H9 (cell line): ENCODE data around the gene GFY. TPM values are rescaled to one million over a fixed set of nuclear protein-coding genes. Genes with fewer than 3 reads are reported as not detected.

Experiments
- DNase-seq: peaks from one replicate; pipeline ENCODE4 v3.0.0-alpha.2; 2017
- H2AFZ ChIP-seq: one replicate; pipeline ENCODE4 v1.6.1; 2013; ENCODE audit warnings: mild to moderate bottlenecking, low read length, control low read depth, moderate library complexity
- H2AK5ac ChIP-seq: 2 replicates; pipeline ENCODE4 v1.6.1; 2013; ENCODE audit warnings: low read length, control low read depth, mixed read lengths; ENCODE audit not compliant: insufficient read length
- H2BK120ac ChIP-seq: one replicate; pipeline ENCODE4 v1.6.1; 2013; ENCODE audit warnings: low read depth, mild to moderate bottlenecking, low read length, control low read depth, inconsistent platforms; ENCODE audit not compliant: poor library complexity, severe bottlenecking
- H2BK12ac ChIP-seq: 2 replicates; pipeline ENCODE4 v1.6.1; 2013; ENCODE audit warnings: low read length, control low read depth, mixed read lengths, low read depth; ENCODE audit not compliant: insufficient read length
- H2BK15ac ChIP-seq: 2 replicates; pipeline ENCODE4 v1.6.1; 2013; ENCODE audit warnings: low read depth, low read length, control low read depth
- H2BK20ac ChIP-seq: one replicate; pipeline ENCODE4 v1.6.1; 2013; ENCODE audit warnings: low read depth, mild to moderate bottlenecking, low read length, control low read depth, inconsistent platforms; ENCODE audit not compliant: poor library complexity, severe bottlenecking
- H2BK5ac ChIP-seq: 2 replicates; pipeline ENCODE4 v1.6.1; 2013; ENCODE audit warnings: low read length, control low read depth, mixed read lengths; ENCODE audit not compliant: insufficient read length
- H3K14ac ChIP-seq: 2 replicates; pipeline ENCODE4 v1.6.1; 2013; ENCODE audit warnings: low read length, control low read depth; ENCODE audit not compliant: insufficient read depth
- H3K18ac ChIP-seq: 2 replicates; pipeline ENCODE4 v1.6.1; 2013; ENCODE audit warnings: low read depth, mild to moderate bottlenecking, mixed read lengths, low read length, control low read depth; ENCODE audit not compliant: insufficient read length
- H3K23ac ChIP-seq: 2 replicates; pipeline ENCODE4 v1.6.1; 2013; ENCODE audit warnings: low read length, control low read depth, mixed read lengths, low read depth; ENCODE audit not compliant: insufficient read length
- H3K23me2 ChIP-seq: 2 replicates; pipeline ENCODE4 v1.6.1; 2013; ENCODE audit warnings: low read depth, mild to moderate bottlenecking, mixed read lengths, low read length, control low read depth; ENCODE audit not compliant: insufficient read length, poor library complexity, severe bottlenecking
- H3K27ac ChIP-seq: 2 replicates; pipeline ENCODE4 v1.5.1; 2013; ENCODE audit warnings: low read length, control low read depth, mixed read lengths, low read depth; ENCODE audit not compliant: insufficient read length
- H3K27me3 ChIP-seq: 2 replicates; pipeline ENCODE4 v1.6.1; 2013; ENCODE audit warnings: low read length, control low read depth, inconsistent platforms; ENCODE audit not compliant: insufficient read depth
- H3K4ac ChIP-seq: 2 replicates; pipeline ENCODE4 v1.6.1; 2013; ENCODE audit warnings: low read depth, mild to moderate bottlenecking, control low read depth, inconsistent platforms, low read length, moderate library complexity
- H3K4me1 ChIP-seq: 2 replicates; pipeline ENCODE4 v1.6.1; 2013; ENCODE audit warnings: low read length, control low read depth, inconsistent platforms; ENCODE audit not compliant: insufficient read depth
- H3K4me2 ChIP-seq: 2 replicates; pipeline ENCODE4 v1.6.1; 2013; ENCODE audit warnings: low read length, control low read depth, mixed read lengths; ENCODE audit not compliant: insufficient read length, insufficient read depth
- H3K56ac ChIP-seq: 2 replicates; pipeline ENCODE4 v1.6.1; 2013; ENCODE audit warnings: low read depth, mild to moderate bottlenecking, mixed read lengths, low read length, control low read depth; ENCODE audit not compliant: insufficient read length
- H3K79me1 ChIP-seq: 2 replicates; pipeline ENCODE4 v1.6.1; 2013; ENCODE audit warnings: low read depth, mild to moderate bottlenecking, moderate library complexity, low read length, control low read depth, inconsistent platforms; ENCODE audit not compliant: insufficient read depth, poor library complexity, severe bottlenecking
- H3K79me2 ChIP-seq: 2 replicates; pipeline ENCODE4 v1.6.1; 2013; ENCODE audit warnings: low read length, control low read depth, inconsistent platforms; ENCODE audit not compliant: insufficient read depth
- H3K9ac ChIP-seq: 2 replicates; pipeline ENCODE4 v1.6.1; 2013; ENCODE audit warnings: low read length, control low read depth, mixed read lengths; ENCODE audit not compliant: insufficient read length; ENCODE audit errors: extremely low read depth
- H3K9me3 ChIP-seq: one replicate; pipeline ENCODE4 v1.6.1; 2013; ENCODE audit warnings: low read depth, low read length, inconsistent platforms; ENCODE audit not compliant: control insufficient read depth
- H3T11ph ChIP-seq: one replicate; pipeline ENCODE4 v1.6.1; 2013; ENCODE audit warnings: mild to moderate bottlenecking, low read length, control low read depth, inconsistent platforms
- H4K20me1 ChIP-seq: one replicate; pipeline ENCODE4 v1.6.1; 2013; ENCODE audit not compliant: control insufficient read depth, insufficient read length, insufficient read depth
- H4K5ac ChIP-seq: 2 replicates; pipeline ENCODE4 v1.6.1; 2013; ENCODE audit warnings: low read depth, mild to moderate bottlenecking, mixed read lengths, low read length, control low read depth; ENCODE audit not compliant: insufficient read length
- H4K8ac ChIP-seq: replicated peaks from 2 replicates; pipeline ENCODE4 v1.6.1; 2013; ENCODE audit warnings: low read length, control low read depth, mixed read lengths, low read depth; ENCODE audit not compliant: insufficient read length
- H4K91ac ChIP-seq: 2 replicates; pipeline ENCODE4 v1.6.1; 2013; ENCODE audit warnings: low read depth, mild to moderate bottlenecking, moderate library complexity, mixed read lengths, low read length, control low read depth; ENCODE audit not compliant: insufficient read length
- H3K27ac Mint-ChIP-seq, 3 experiments: 2 replicates in 2 of 3; 3 replicates in 1 of 3; pipeline ENCODE4 v1.8.0; 2020 to 2021; ENCODE audit warnings: mixed read lengths in 3 of 3, mild to moderate bottlenecking in 1 of 3, moderate library complexity in 1 of 3
- H3K27me3 Mint-ChIP-seq: 2 replicates; pipeline ENCODE4 v1.8.0; 2021; ENCODE audit warnings: low read depth, mild to moderate bottlenecking, moderate library complexity, mixed read lengths
- H3K36me3 Mint-ChIP-seq, 3 experiments: 2 replicates in 2 of 3; 3 replicates in 1 of 3; pipeline ENCODE4 v1.8.0; 2020 to 2021; ENCODE audit warnings: low read depth in 3 of 3, mixed read lengths in 3 of 3; ENCODE audit not compliant: insufficient read depth in 1 of 3
- H3K4me1 Mint-ChIP-seq, 2 experiments: 2 replicates each; pipeline ENCODE4 v1.8.0; 2020; ENCODE audit warnings: mixed read lengths in 2 of 2
- H3K4me3 Mint-ChIP-seq, 2 experiments: 2 replicates in 1 of 2; 3 replicates in 1 of 2; pipeline ENCODE4 v1.8.0; 2020 to 2021; ENCODE audit warnings: mild to moderate bottlenecking in 2 of 2, mixed read lengths in 2 of 2, moderate library complexity in 1 of 2
- H3K9me3 Mint-ChIP-seq, 2 experiments: 2 replicates in 1 of 2; 3 replicates in 1 of 2; pipeline ENCODE4 v1.8.0; 2020; ENCODE audit warnings: mild to moderate bottlenecking in 2 of 2, mixed read lengths in 2 of 2, moderate library complexity in 1 of 2
- WGBS: extraction: QIAGEN DNeasy Blood & Tissue Kit; methylation state at CpG from one replicate; pipeline ENCODE4 v1.1.7; 2013; ENCODE audit warnings: missing lambda C conversion rate, low lambda C conversion rate, mixed read lengths; ENCODE audit not compliant: insufficient read length; ENCODE audit errors: extremely low coverage; 5-methylcytosine and 5-hydroxymethylcytosine counted together
- total RNA-seq: library from RNA; stranded (reverse); gene quantifications from 2 replicates; pipeline ENCODE4 v1.2.1, GENCODE V29; 2021
- TF ChIP-seq, protein P1 (sequence below): fragments of 200-600 bp; sonication (generic); conservative IDR thresholded peaks from 3 replicates; pipeline ENCODE4 v1.8.0; 2021; ENCODE audit warnings: antibody characterized with exemption, mild to moderate bottlenecking

GFY gene
- total RNA-seq, 1 experiment from 2014 or later: 1.3 TPM

DNA sequence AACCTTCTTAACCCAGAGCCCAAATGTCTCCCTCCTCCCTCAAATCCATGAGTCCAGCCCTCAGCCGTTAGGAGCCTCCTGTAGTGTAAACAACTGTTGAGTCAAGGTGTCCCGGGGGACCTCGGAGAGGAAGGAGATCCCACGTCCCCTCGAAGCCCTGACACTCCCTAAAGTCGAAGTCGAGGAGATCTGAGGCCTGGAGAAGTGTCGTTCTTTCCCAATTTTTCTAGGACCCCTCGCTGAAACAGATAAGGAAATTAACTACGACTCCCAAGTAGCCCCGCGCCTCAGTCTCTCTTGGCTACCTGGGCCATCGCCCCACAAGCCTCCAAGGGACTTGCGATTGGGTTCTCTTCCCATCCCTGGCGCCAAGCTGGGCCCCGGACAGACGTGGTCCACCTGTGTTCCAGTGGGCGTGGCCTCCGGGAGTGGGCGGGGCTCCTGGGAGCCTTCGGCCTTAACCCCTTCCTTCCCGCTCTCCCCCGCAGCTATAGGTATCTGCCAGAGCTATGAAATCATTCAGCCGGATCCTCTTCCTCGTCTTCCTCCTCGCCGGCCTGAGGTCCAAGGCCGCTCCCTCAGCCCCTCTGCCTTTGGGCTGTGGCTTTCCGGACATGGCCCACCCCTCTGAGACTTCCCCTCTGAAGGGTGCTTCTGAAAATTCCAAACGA lies 869 bp downstream of the GFY start:
- H3K4me3 Mint-ChIP-seq: peak overlapping the region; percentile 54 to 75

More for the DNA sequence above, 869 bp downstream of the GFY start:
- no peak overlapping the region for H3K14ac ChIP-seq
- peak overlapping the region in 1 of 3 experiments; percentile 87; a peak in 2 of 7 replicates for H3K27ac Mint-ChIP-seq
- H3K23ac ChIP-seq: no peak overlapping the region
- H3T11ph ChIP-seq: no peak overlapping the region
- peak overlapping the region; percentile 7 for H3K4me2 ChIP-seq
- H3K9me3 ChIP-seq: no peaks in the 10 kb centered on the region
- no peak overlapping the region for H2BK5ac ChIP-seq
- no peak overlapping the region for H2AFZ ChIP-seq
- peaks cover 32% of the 10 kb centered on the region; the same call in 1 of the 2 replicates for H3K27me3 ChIP-seq
- no peak overlapping the region for H2BK120ac ChIP-seq
- no peaks in the 10 kb centered on the region for H3K79me2 ChIP-seq
- H3K9ac ChIP-seq: no peak overlapping the region
- peaks cover 57 to 77% of the 10 kb centered on the region in 2 experiments for H3K4me1 Mint-ChIP-seq
- peaks cover 86% of the 10 kb centered on the region for H3K27me3 Mint-ChIP-seq
- H4K8ac ChIP-seq: no peak overlapping the region
- no peaks in the 10 kb centered on the region for H3K79me1 ChIP-seq
- peak; percentile 96 for DNase-seq
- no peak overlapping the region for H3K4ac ChIP-seq
- H2BK15ac ChIP-seq: no peak overlapping the region
- no peak overlapping the region for H4K91ac ChIP-seq
- H4K20me1 ChIP-seq: no peaks in the 10 kb centered on the region
- H4K5ac ChIP-seq: no peak overlapping the region
- H3K4me1 ChIP-seq: peaks cover 2% of the 10 kb centered on the region
- no peak overlapping the region for H2BK20ac ChIP-seq
- peaks cover 0 to 6% (median 2%) of the 10 kb centered on the region in 3 experiments; a peak in 4 of 7 replicates for H3K36me3 Mint-ChIP-seq
- no peak overlapping the region for H3K18ac ChIP-seq
- no peak overlapping the region for H2AK5ac ChIP-seq
- H3K56ac ChIP-seq: no peak overlapping the region
- peaks cover 22% of the 10 kb centered on the region for H3K23me2 ChIP-seq
- H3K9me3 Mint-ChIP-seq: peaks cover 0 to 9% of the 10 kb centered on the region in 2 experiments; a peak in 2 of 5 replicates
- no peak overlapping the region for H3K27ac ChIP-seq
- no peak overlapping the region for H2BK12ac ChIP-seq
- WGBS: no CpG with 5 or more reads among the region's 30 CpGs
- TF ChIP-seq, protein P1, sequence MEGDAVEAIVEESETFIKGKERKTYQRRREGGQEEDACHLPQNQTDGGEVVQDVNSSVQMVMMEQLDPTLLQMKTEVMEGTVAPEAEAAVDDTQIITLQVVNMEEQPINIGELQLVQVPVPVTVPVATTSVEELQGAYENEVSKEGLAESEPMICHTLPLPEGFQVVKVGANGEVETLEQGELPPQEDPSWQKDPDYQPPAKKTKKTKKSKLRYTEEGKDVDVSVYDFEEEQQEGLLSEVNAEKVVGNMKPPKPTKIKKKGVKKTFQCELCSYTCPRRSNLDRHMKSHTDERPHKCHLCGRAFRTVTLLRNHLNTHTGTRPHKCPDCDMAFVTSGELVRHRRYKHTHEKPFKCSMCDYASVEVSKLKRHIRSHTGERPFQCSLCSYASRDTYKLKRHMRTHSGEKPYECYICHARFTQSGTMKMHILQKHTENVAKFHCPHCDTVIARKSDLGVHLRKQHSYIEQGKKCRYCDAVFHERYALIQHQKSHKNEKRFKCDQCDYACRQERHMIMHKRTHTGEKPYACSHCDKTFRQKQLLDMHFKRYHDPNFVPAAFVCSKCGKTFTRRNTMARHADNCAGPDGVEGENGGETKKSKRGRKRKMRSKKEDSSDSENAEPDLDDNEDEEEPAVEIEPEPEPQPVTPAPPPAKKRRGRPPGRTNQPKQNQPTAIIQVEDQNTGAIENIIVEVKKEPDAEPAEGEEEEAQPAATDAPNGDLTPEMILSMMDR: no peak
